Esophagus (tissue), 2 donors: ENCODE measurements around the gene GALNT13. TPM values are rescaled to one million over a fixed set of nuclear protein-coding genes. Genes with fewer than 3 reads are reported as not detected.

Experiments used
- H3K27ac ChIP-seq, 2 donors: one replicate each; pipeline ENCODE4 v1.5.1; 2013; ENCODE audit warnings: low read depth in 2 of 2, mild to moderate bottlenecking in 2 of 2, inconsistent platforms in 1 of 2, low read length in 1 of 2, moderate library complexity in 1 of 2
- H3K27me3 ChIP-seq, 2 donors: one replicate each; pipeline ENCODE4 v1.6.1; 2013; ENCODE audit warnings: low read length in 2 of 2, control low read depth in 1 of 2, mild to moderate bottlenecking in 1 of 2; ENCODE audit not compliant: insufficient read depth in 2 of 2, control insufficient read depth in 1 of 2
- H3K36me3 ChIP-seq, 2 donors: one replicate each; pipeline ENCODE4 v1.6.1; 2013; ENCODE audit warnings: low read length in 1 of 2; ENCODE audit not compliant: control insufficient read depth in 2 of 2, insufficient read depth in 2 of 2
- H3K4me1 ChIP-seq, 2 donors: one replicate each; pipeline ENCODE4 v1.6.1; 2013; ENCODE audit warnings: low read length in 1 of 2; ENCODE audit not compliant: control insufficient read depth in 2 of 2, insufficient read depth in 2 of 2
- H3K4me3 ChIP-seq, 2 donors: one replicate each; pipeline ENCODE4 v1.5.1; 2013; ENCODE audit warnings: low read length in 2 of 2, mild to moderate bottlenecking in 2 of 2, low read depth in 1 of 2, moderate library complexity in 1 of 2
- H3K9me3 ChIP-seq, 2 donors: one replicate each; pipeline ENCODE4 v1.6.1; 2013; ENCODE audit warnings: mild to moderate bottlenecking in 2 of 2, low read depth in 1 of 2, low read length in 1 of 2, moderate library complexity in 1 of 2; ENCODE audit not compliant: control insufficient read depth in 2 of 2, insufficient read depth in 1 of 2
- whole genome bisulfite sequencing, 2 donors: extraction: QIAGEN DNeasy Blood & Tissue Kit; methylation state at CpG; one replicate each; pipeline ENCODE4 v1.1.7; 2013; 5-methylcytosine and 5-hydroxymethylcytosine counted together
- polyA plus RNA-seq, 2 donors: library from polyadenylated mRNA; stranded (reverse); fragments of 200-250 nt; gene quantifications; one replicate each; pipeline ENCODE4 v1.2.3, GENCODE V29; 2013
- donor health status: healthy with polysubstance abuse.
- donor health status: Bipolar disorder and iron deficiency.

The GALNT13 gene
- polyA plus RNA-seq, 2 donors = 0.02 TPM; not detected in 1

- H3K27ac ChIP-seq = no peak overlapping the region
- H3K4me1 ChIP-seq = no peaks in the 10 kb centered on the region
- 78 to 82% methylated on average over 3 of the region's 3 CpGs for WGBS, 2 donors
- H3K9me3 ChIP-seq = peaks cover 8 to 10% of the 10 kb centered on the region in 2 donors
- no peak overlapping the region for H3K4me3 ChIP-seq
- no peaks in the 10 kb centered on the region for H3K27me3 ChIP-seq
- no peaks in the 10 kb centered on the region for H3K36me3 ChIP-seq
These were observed 420.2 kb downstream of the GALNT13 start for GRCh38 chr2:154291927-154292326.

- Histone ChIP-seq H3K27ac (no peak overlapping the region), H3K27me3 (no peaks in the 10 kb centered on the region), H3K36me3 (no peaks in the 10 kb centered on the region), H3K9me3 (peaks cover 4 to 5% of the 10 kb centered on the region in 2 donors), H3K4me1 (no peaks in the 10 kb centered on the region), H3K4me3 (no peak overlapping the region)
These were observed 422.1 kb downstream of the GALNT13 start for GRCh38 chr2:154293864-154294263.

- H3K36me3 ChIP-seq = no peaks in the 10 kb centered on the region
- no peak overlapping the region for H3K4me3 ChIP-seq
- 71 to 72% methylated on average over 3 of the region's 3 CpGs for WGBS, 2 donors
- no peak overlapping the region for H3K27ac ChIP-seq
- H3K27me3 ChIP-seq = no peaks in the 10 kb centered on the region
- no peaks in the 10 kb centered on the region for H3K4me1 ChIP-seq
- H3K9me3 ChIP-seq = peaks cover 0 to 2% of the 10 kb centered on the region in 2 donors
These were observed 434.7 kb downstream of the GALNT13 start for GRCh38 chr2:154306266-154306970.

GRCh38 chr2:154307007-154307406 lies 435.3 kb downstream of the GALNT13 start:
- no peaks in the 10 kb centered on the region for H3K4me1 ChIP-seq
- 65 to 70% methylated on average over 1 of the region's 1 CpG for WGBS, 2 donors

GRCh38 chr2:154324601-154325000 lies 452.9 kb downstream of the GALNT13 start:
- WGBS, 2 donors = 83 to 87% methylated on average over 2 of the region's 2 CpGs
- Histone ChIP-seq H3K4me3 (no peak overlapping the region), H3K4me1 (no peaks in the 10 kb centered on the region), H3K27me3 (no peaks in the 10 kb centered on the region), H3K36me3 (no peaks in the 10 kb centered on the region), H3K27ac (no peak overlapping the region), H3K9me3 (no peaks in the 10 kb centered on the region)

More at GRCh38 chr2:154307007-154307406, 435.3 kb downstream of the GALNT13 start:
- Histone ChIP-seq H3K4me3 (no peak overlapping the region), H3K9me3 (peaks cover 0 to 2% of the 10 kb centered on the region in 2 donors), H3K36me3 (no peaks in the 10 kb centered on the region), H3K27me3 (no peaks in the 10 kb centered on the region), H3K27ac (no peak overlapping the region)

GRCh38 chr2:154329510-154329909 lies 457.8 kb downstream of the GALNT13 start:
- Histone ChIP-seq H3K9me3 (no peaks in the 10 kb centered on the region), H3K27ac (no peak overlapping the region), H3K4me3 (no peak overlapping the region), H3K36me3 (no peaks in the 10 kb centered on the region), H3K27me3 (no peaks in the 10 kb centered on the region), H3K4me1 (no peaks in the 10 kb centered on the region)
- 91 to 97% methylated on average over 1 of the region's 1 CpG for WGBS, 2 donors

- Histone ChIP-seq H3K4me1 (no peaks in the 10 kb centered on the region), H3K27ac (no peak overlapping the region), H3K4me3 (no peak overlapping the region), H3K36me3 (no peaks in the 10 kb centered on the region), H3K27me3 (no peaks in the 10 kb centered on the region), H3K9me3 (no peaks in the 10 kb centered on the region)
- 48 to 54% methylated on average over 1 of the region's 1 CpG for WGBS, 2 donors
These were observed 460.1 kb downstream of the GALNT13 start for GRCh38 chr2:154331784-154332183.

- 73 to 78% methylated on average over 1 of the region's 1 CpG for WGBS, 2 donors
- H3K27me3 ChIP-seq = no peaks in the 10 kb centered on the region
- H3K36me3 ChIP-seq = no peaks in the 10 kb centered on the region
- H3K4me1 ChIP-seq = no peaks in the 10 kb centered on the region
- no peak overlapping the region for H3K27ac ChIP-seq
- H3K9me3 ChIP-seq = no peaks in the 10 kb centered on the region
- no peak overlapping the region for H3K4me3 ChIP-seq
These were observed 464.5 kb downstream of the GALNT13 start for GRCh38 chr2:154336201-154336600.

- H3K4me1 ChIP-seq = no peaks in the 10 kb centered on the region
- no peak overlapping the region for H3K4me3 ChIP-seq
- WGBS, 2 donors = 50 to 51% methylated on average over 3 of the region's 3 CpGs
These were observed 466.7 kb downstream of the GALNT13 start for GRCh38 chr2:154338352-154338967.

GRCh38 chr2:154343282-154343681 lies 471.6 kb downstream of the GALNT13 start:
- Histone ChIP-seq H3K36me3 (no peaks in the 10 kb centered on the region), H3K4me1 (no peaks in the 10 kb centered on the region), H3K27ac (no peak overlapping the region), H3K9me3 (no peaks in the 10 kb centered on the region), H3K4me3 (no peak overlapping the region), H3K27me3 (no peaks in the 10 kb centered on the region)

More at GRCh38 chr2:154338352-154338967, 466.7 kb downstream of the GALNT13 start:
- H3K36me3 ChIP-seq = no peaks in the 10 kb centered on the region
- no peaks in the 10 kb centered on the region for H3K27me3 ChIP-seq
- H3K27ac ChIP-seq = no peak overlapping the region
- H3K9me3 ChIP-seq = no peaks in the 10 kb centered on the region
